Gastroesophageal sphincter (tissue), 4 donors: ENCODE results near the gene TMEM244. TPM values are rescaled to one million over a fixed set of nuclear protein-coding genes. Genes with fewer than 3 reads are reported as not detected.

ENCODE experiments used
- ATAC-seq: fragments of 150-250 bp; one replicate; pipeline ENCODE4 v1.9.1; 2016; ENCODE audit warnings: mild to moderate bottlenecking, moderate library complexity
- H3K27ac ChIP-seq, 4 donors: fragments of 200-600 bp; sonication (generic) in 3 of 4; 1 replicate in 3 of 4; 2 replicates in 1 of 4; pipeline ENCODE4 v1.5.1; 2016 to 2019
- H3K27me3 ChIP-seq: fragments of 200-600 bp; sonication (generic); one replicate; pipeline ENCODE4 v1.5.1; 2019
- H3K36me3 ChIP-seq, 2 donors: fragments of 200-600 bp; sonication (generic); one replicate each; pipeline ENCODE4 v1.5.1; 2019; ENCODE audit warnings: control low read depth in 1 of 2
- H3K4me1 ChIP-seq, 3 donors: fragments of 200-600 bp; sonication (generic); 1 replicate in 2 of 3; 2 replicates in 1 of 3; pipeline ENCODE4 v1.5.1; 2016 to 2019; ENCODE audit warnings: control low read depth in 2 of 3
- H3K4me3 ChIP-seq, 2 donors: fragments of 200-600 bp; sonication (generic); one replicate each; pipeline ENCODE4 v1.5.1; 2019; ENCODE audit warnings: mild to moderate bottlenecking in 1 of 2, moderate library complexity in 1 of 2
- H3K9me3 ChIP-seq, 3 donors: fragments of 200-600 bp; sonication (generic); one replicate each; pipeline ENCODE4 v1.5.1; 2017 to 2019; ENCODE audit warnings: control low read depth in 2 of 3
- EP300 ChIP-seq: sonication (generic); formaldehyde crosslinking; IDR thresholded peaks from one replicate; pipeline ENCODE4 v1.6.1; 2017; ENCODE audit warnings: antibody characterized with exemption, mild to moderate bottlenecking
- POLR2A ChIP-seq, 2 donors: fragments of 450-650 bp; IDR thresholded peaks; one replicate each; pipeline ENCODE4 v1.6.1; 2017; ENCODE audit warnings: antibody characterized with exemption in 2 of 2, mild to moderate bottlenecking in 2 of 2, moderate library complexity in 1 of 2
- POLR2AphosphoS5 ChIP-seq: sonication (generic); formaldehyde crosslinking; IDR thresholded peaks from one replicate; pipeline ENCODE4 v1.6.1; 2017; ENCODE audit warnings: antibody characterized with exemption
- WGBS, 2 donors: methylation state at CpG; one replicate each; pipeline ENCODE4 v1.1.5; 2018; ENCODE audit warnings: low coverage in 1 of 2; 5-methylcytosine and 5-hydroxymethylcytosine counted together
- total RNA-seq, 4 donors: library from RNA; depleted of rRNA; stranded (reverse); fragments of >200 nt; gene quantifications; one replicate each; pipeline ENCODE4 v1.1.0, GENCODE V29; 2016
- TF ChIP-seq, protein P1 (sequence below), 4 experiments: fragments of 200-600 bp in 2 of 4; fragments of 450-650 bp in 2 of 4; sonication (generic) in 1 of 4; IDR thresholded peaks; one replicate each; pipeline ENCODE4 v1.5.1; 2017 to 2019; ENCODE audit warnings: antibody characterized with exemption in 4 of 4, mild to moderate bottlenecking in 2 of 4, moderate library complexity in 2 of 4

Gene TMEM244
- total RNA-seq, 4 donors from 2014 or later, result not detected

DNA sequence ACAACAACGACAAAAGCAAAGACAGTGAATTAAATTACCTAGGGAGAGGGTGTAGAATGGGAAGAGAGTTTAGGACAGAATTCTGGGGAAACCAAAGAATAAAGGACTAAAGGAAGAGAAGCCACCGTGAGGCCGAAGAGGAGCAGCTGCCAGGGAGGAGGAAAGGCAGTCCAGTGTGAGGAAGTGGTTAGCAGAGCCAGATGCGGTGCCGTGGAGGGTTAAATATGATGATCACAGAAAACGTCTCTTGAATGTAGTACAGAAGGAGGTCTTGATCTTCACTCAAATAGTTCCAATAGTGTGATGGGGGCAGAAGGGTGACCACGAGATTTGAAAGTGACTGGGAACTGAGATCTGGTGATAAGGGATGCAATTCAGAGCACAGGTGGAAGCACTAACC, 67.7 kb downstream of the TMEM244 start:
- Histone ChIP-seq H3K4me1 (no peaks in the 10 kb centered on the region), H3K4me3 (no peak overlapping the region), H3K27me3 (no peaks in the 10 kb centered on the region), H3K27ac (no peak overlapping the region), H3K9me3 (no peaks in the 10 kb centered on the region), H3K36me3 (no peaks in the 10 kb centered on the region)
- 73 to 78% methylated on average over 3 to 7 of the region's 7 CpGs for WGBS, 2 donors
- TF ChIP-seq EP300 (no peak), POLR2A (IDR thresholded peaks at IDR 0.05) (no peak), POLR2AphosphoS5 (no peak)
- TF ChIP-seq, protein P1, sequence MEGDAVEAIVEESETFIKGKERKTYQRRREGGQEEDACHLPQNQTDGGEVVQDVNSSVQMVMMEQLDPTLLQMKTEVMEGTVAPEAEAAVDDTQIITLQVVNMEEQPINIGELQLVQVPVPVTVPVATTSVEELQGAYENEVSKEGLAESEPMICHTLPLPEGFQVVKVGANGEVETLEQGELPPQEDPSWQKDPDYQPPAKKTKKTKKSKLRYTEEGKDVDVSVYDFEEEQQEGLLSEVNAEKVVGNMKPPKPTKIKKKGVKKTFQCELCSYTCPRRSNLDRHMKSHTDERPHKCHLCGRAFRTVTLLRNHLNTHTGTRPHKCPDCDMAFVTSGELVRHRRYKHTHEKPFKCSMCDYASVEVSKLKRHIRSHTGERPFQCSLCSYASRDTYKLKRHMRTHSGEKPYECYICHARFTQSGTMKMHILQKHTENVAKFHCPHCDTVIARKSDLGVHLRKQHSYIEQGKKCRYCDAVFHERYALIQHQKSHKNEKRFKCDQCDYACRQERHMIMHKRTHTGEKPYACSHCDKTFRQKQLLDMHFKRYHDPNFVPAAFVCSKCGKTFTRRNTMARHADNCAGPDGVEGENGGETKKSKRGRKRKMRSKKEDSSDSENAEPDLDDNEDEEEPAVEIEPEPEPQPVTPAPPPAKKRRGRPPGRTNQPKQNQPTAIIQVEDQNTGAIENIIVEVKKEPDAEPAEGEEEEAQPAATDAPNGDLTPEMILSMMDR (IDR thresholded peaks at IDR 0.05), result no peak
- no peak for ATAC-seq

DNA sequence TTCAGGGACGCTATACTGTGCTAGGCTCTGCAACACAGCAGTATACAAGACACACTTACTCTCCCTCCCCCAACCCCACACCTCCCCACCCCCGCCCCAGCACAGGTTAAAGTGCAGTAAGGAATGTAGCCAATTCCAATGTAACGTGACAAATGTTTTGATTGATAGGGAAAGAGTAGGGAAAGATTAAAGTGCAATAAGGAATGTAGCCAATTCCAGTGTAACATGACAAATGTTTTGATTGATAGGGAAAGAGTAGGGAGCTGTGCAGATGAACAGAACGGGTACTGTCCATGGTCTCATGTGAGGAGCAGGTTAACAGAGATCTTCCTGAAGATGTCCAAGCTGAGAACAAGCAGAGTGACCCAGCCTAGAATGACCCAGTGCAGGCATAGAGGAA, 69.1 kb downstream of the TMEM244 start:
- TF ChIP-seq EP300 (no peak), POLR2A (IDR thresholded peaks at IDR 0.05) (no peak), POLR2AphosphoS5 (no peak)
- TF ChIP-seq, protein P1 (IDR thresholded peaks at IDR 0.05), result no peak
- H3K4me3 ChIP-seq, result no peak overlapping the region
- no peaks in the 10 kb centered on the region for H3K27me3 ChIP-seq
- WGBS, 2 donors, result 0 to 21% methylated on average over 1 to 4 of the region's 4 CpGs
- no peak overlapping the region for H3K27ac ChIP-seq
- no peaks in the 10 kb centered on the region for H3K9me3 ChIP-seq
- no peak for ATAC-seq
- H3K36me3 ChIP-seq, result no peaks in the 10 kb centered on the region
- no peaks in the 10 kb centered on the region for H3K4me1 ChIP-seq

GRCh38 chr6:129790785-129791184, 70.3 kb downstream of the TMEM244 start:
- no peak overlapping the region for H3K4me3 ChIP-seq
- 88 to 100% methylated on average over 1 of the region's 1 CpG for WGBS, 2 donors
- no peak for ATAC-seq
- H3K27ac ChIP-seq, result no peak overlapping the region
- H3K9me3 ChIP-seq, result no peaks in the 10 kb centered on the region
- TF ChIP-seq POLR2A (IDR thresholded peaks at IDR 0.05) (no peak), EP300 (no peak), POLR2AphosphoS5 (no peak)
- TF ChIP-seq, protein P1 (IDR thresholded peaks at IDR 0.05), result no peak
- no peaks in the 10 kb centered on the region for H3K4me1 ChIP-seq
- no peaks in the 10 kb centered on the region for H3K27me3 ChIP-seq
- H3K36me3 ChIP-seq, result no peaks in the 10 kb centered on the region

DNA sequence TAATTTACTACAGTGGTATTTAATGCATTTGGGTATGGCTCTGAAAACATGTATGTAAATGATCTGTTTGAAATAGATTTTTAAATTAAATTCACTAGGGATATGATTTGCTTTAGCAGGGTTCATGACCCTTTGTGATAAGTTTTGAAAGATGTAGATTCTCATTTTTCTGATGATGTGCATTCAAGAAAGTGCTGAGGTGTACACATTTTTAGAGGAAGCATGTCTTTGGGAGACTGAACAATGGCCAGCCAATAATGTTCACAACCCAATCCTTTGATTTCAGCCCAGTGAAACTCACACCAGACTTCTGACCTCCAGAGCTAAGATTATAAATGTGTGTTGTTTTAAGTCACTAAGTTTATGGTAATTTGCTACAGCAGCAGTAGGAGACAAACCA, 71.1 kb downstream of the TMEM244 start:
- Histone ChIP-seq H3K9me3 (no peaks in the 10 kb centered on the region), H3K27me3 (no peaks in the 10 kb centered on the region), H3K4me3 (no peak overlapping the region), H3K36me3 (no peaks in the 10 kb centered on the region), H3K27ac (no peak overlapping the region), H3K4me1 (no peaks in the 10 kb centered on the region)
- no peak for ATAC-seq
- TF ChIP-seq POLR2AphosphoS5, result no peak
- no peak for TF ChIP-seq EP300
- TF ChIP-seq, protein P1 (IDR thresholded peaks at IDR 0.05), result no peak
- no peak for TF ChIP-seq POLR2A (IDR thresholded peaks at IDR 0.05)

DNA sequence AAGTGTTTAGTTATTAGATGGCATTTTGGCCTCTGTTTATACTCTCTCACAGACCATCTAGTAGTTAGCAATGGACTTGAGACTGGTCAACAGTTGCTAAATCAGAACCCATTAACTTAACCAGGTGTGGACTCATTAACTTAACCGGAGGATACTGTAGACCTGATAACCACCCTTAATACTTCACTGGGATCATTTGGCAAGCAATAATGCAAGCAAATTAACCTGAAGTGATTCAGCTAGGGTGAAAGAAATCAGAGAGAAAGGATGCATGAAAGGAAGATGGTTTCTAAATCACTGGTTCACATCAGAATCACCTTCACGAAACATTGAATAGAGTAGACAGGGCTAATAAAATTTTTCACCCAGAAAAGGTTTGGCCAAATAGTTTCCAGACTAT, 73.3 kb downstream of the TMEM244 start:
- no peak for ATAC-seq
- no peaks in the 10 kb centered on the region for H3K4me1 ChIP-seq
- no peak for TF ChIP-seq POLR2AphosphoS5
- no peak for TF ChIP-seq EP300
- TF ChIP-seq POLR2A (IDR thresholded peaks at IDR 0.05), result no peak
- TF ChIP-seq, protein P1 (IDR thresholded peaks at IDR 0.05), result no peak
- WGBS, 2 donors, result 96 to 100% methylated on average over 1 to 2 of the region's 2 CpGs
- no peaks in the 10 kb centered on the region for H3K36me3 ChIP-seq
- no peaks in the 10 kb centered on the region for H3K27me3 ChIP-seq
- H3K9me3 ChIP-seq, result no peaks in the 10 kb centered on the region
- no peak overlapping the region for H3K27ac ChIP-seq
- H3K4me3 ChIP-seq, result no peak overlapping the region
